SK-N-SH (cell line): Measurements from ENCODE around the gene ACRBP. TPM values are rescaled to one million over a fixed set of nuclear protein-coding genes. Genes with fewer than 3 reads are reported as not detected.
A peak's percentile ranks its signal among the peaks of the same experiment; 100 is the strongest.

Source experiments
- CTCF ChIA-PET: fragments of 300-600, 350-600 bp; formaldehyde crosslinking; extraction: SDS; loops from one replicate; lab custom pipeline; 2021; lab: Yijun Ruan, JAX
- POLR2A ChIA-PET: fragments of 350-600 bp; sonication (Branson Sonifier 250); formaldehyde crosslinking; extraction: SDS; loops from one replicate; lab custom pipeline; 2020; ENCODE audit warnings: antibody characterized with exemption, inconsistent platforms; lab: Yijun Ruan, JAX
- DNase-seq: peaks from one replicate; pipeline ENCODE4 v3.0.0; 2012
- H2AFZ ChIP-seq: fragments of 200-600 bp; sonication (generic); 2 replicates; pipeline ENCODE4 v1.8.1; 2016; ENCODE audit warnings: antibody characterized with exemption, mild to moderate bottlenecking, low read depth
- H3F3A ChIP-seq: fragments of 200-600 bp; sonication (generic); replicated peaks from 2 replicates; pipeline ENCODE3; 2016; ENCODE audit warnings: antibody characterized with exemption, mild to moderate bottlenecking; ENCODE audit not compliant: insufficient read depth
- H3K27ac ChIP-seq, 2 experiments: fragments of 200-500 bp in 1 of 2; fragments of 200-600 bp in 1 of 2; sonication (Bioruptor generic) in 1 of 2; sonication (generic), shearing (Covaris generic) in 1 of 2; 2 replicates each; pipeline versions ENCODE4 v1.5.1 to v1.6.1; 2014 to 2016; ENCODE audit warnings: low read depth in 2 of 2, inconsistent platforms in 1 of 2, low read length in 1 of 2, mild to moderate bottlenecking in 1 of 2, mixed read lengths in 1 of 2
- H3K27me3 ChIP-seq: fragments of 200-600 bp; sonication (generic), shearing (Covaris generic); 2 replicates; pipeline ENCODE4 v1.6.1; 2016; ENCODE audit warnings: mixed run types; ENCODE audit not compliant: insufficient read depth
- H3K36me3 ChIP-seq, 2 experiments: fragments of 200-500 bp in 1 of 2; fragments of 200-600 bp in 1 of 2; sonication (Bioruptor generic) in 1 of 2; sonication (generic) in 1 of 2; replicated peaks in 1 of 2; 2 replicates each; pipeline versions ENCODE3 to v1.5.1; 2014 to 2016; ENCODE audit warnings: low read length in 1 of 2, mild to moderate bottlenecking in 1 of 2; ENCODE audit not compliant: insufficient read depth in 2 of 2, control insufficient read depth in 1 of 2
- H3K4me1 ChIP-seq, 2 experiments: fragments of 200-500 bp in 1 of 2; fragments of 200-600 bp in 1 of 2; sonication (Bioruptor generic) in 1 of 2; sonication (generic), shearing (Covaris generic) in 1 of 2; 2 replicates each; pipeline versions ENCODE4 v1.5.1 to v1.6.1; 2014 to 2016; ENCODE audit warnings: low read depth in 1 of 2, low read length in 1 of 2, mixed run types in 1 of 2; ENCODE audit not compliant: insufficient read depth in 2 of 2, control insufficient read depth in 1 of 2
- H3K4me2 ChIP-seq: fragments of 200-600 bp; sonication (generic), shearing (Covaris generic); 2 replicates; pipeline ENCODE4 v1.6.1; 2017; ENCODE audit warnings: mixed run types
- H3K4me3 ChIP-seq, 2 experiments: fragments of 200-500 bp in 1 of 2; fragments of 200-600 bp in 1 of 2; sonication (Bioruptor generic) in 1 of 2; sonication (generic), shearing (Covaris generic) in 1 of 2; 2 replicates each; pipeline versions ENCODE4 v1.5.1 to v1.8.1; 2014 to 2016; ENCODE audit warnings: low read depth in 2 of 2, inconsistent platforms in 1 of 2, low read length in 1 of 2, mild to moderate bottlenecking in 1 of 2, mixed read lengths in 1 of 2, moderate library complexity in 1 of 2
- H3K79me2 ChIP-seq: fragments of 200-600 bp; sonication (generic); 2 replicates; pipeline ENCODE4 v1.8.1; 2017; ENCODE audit warnings: mild to moderate bottlenecking; ENCODE audit not compliant: insufficient read depth
- H3K9ac ChIP-seq: fragments of 200-600 bp; sonication (generic); 2 replicates; pipeline ENCODE4 v1.6.1; 2017; ENCODE audit warnings: mixed run types
- H3K9me2 ChIP-seq: fragments of 200-600 bp; sonication (generic); 2 replicates; pipeline ENCODE4 v1.6.1; 2017; ENCODE audit warnings: mixed run types
- H3K9me3 ChIP-seq: fragments of 200-600 bp; sonication (generic); 2 replicates; pipeline ENCODE4 v1.6.1; 2017; ENCODE audit warnings: mixed run types, mild to moderate bottlenecking, moderate library complexity
- H4K20me1 ChIP-seq: fragments of 200-600 bp; sonication (generic); 2 replicates; pipeline ENCODE4 v1.6.1; 2017; ENCODE audit warnings: mild to moderate bottlenecking, mixed run types; ENCODE audit not compliant: insufficient read depth
- ELF1 ChIP-seq: IDR thresholded peaks from 2 replicates; pipeline ENCODE4 v1.4.0; 2012
- EP300 ChIP-seq, 2 experiments: IDR thresholded peaks; 2 replicates each; pipeline versions ENCODE4 v1.4.0 to v1.6.1; 2012; ENCODE audit warnings: borderline replicate concordance in 1 of 2, low read depth in 1 of 2, low read length in 1 of 2
- EZH2phosphoT487 ChIP-seq: fragments of 200-600 bp; sonication (generic); IDR thresholded peaks from 2 replicates; pipeline ENCODE4 v1.6.1; 2017; ENCODE audit warnings: low read depth, mixed run types, mild to moderate bottlenecking, antibody characterized with exemption, moderate library complexity, borderline replicate concordance
- GABPA ChIP-seq: IDR thresholded peaks from 2 replicates; pipeline ENCODE4 v1.4.0; 2012; ENCODE audit warnings: low read depth, mild to moderate bottlenecking
- JUND ChIP-seq: IDR thresholded peaks from 2 replicates; pipeline ENCODE4 v1.4.0; 2012
- MXI1 ChIP-seq: IDR thresholded peaks from 2 replicates; pipeline ENCODE4 v1.6.1; 2012; ENCODE audit warnings: mild to moderate bottlenecking, low read depth, low read length, improper control_type of control experiment
- NRF1 ChIP-seq: IDR thresholded peaks from 2 replicates; pipeline ENCODE4 v1.6.1; 2012; ENCODE audit warnings: low read depth, mild to moderate bottlenecking, low read length
- RFX5 ChIP-seq: IDR thresholded peaks from 2 replicates; pipeline ENCODE4 v1.6.1; 2012; ENCODE audit warnings: mild to moderate bottlenecking, improper control_type of control experiment, low read length
- TCF12 ChIP-seq: IDR thresholded peaks from 2 replicates; pipeline ENCODE4 v1.4.0; 2012
- TEAD4 ChIP-seq: IDR thresholded peaks from 2 replicates; pipeline ENCODE4 v1.4.0; 2012; ENCODE audit warnings: mild to moderate bottlenecking, borderline replicate concordance; ENCODE audit not compliant: insufficient read depth
- WGBS: methylation state at CpG from one replicate; pipeline ENCODE4 v1.1.6; 2017; ENCODE audit warnings: low lambda C conversion rate; 5-methylcytosine and 5-hydroxymethylcytosine counted together
- polyA plus RNA-seq, 3 experiments: library from polyadenylated mRNA; depleted of rRNA; stranded (reverse); fragments of >200 nt; gene quantifications; 2 replicates each; pipeline ENCODE4 v1.2.3, GENCODE V29; 2012
- TF ChIP-seq, protein P1 (sequence below): IDR thresholded peaks from 2 replicates; pipeline ENCODE4 v1.4.0; 2012; ENCODE audit warnings: low read depth
- TF ChIP-seq, protein P2 (sequence below): IDR thresholded peaks from 2 replicates; pipeline ENCODE4 v1.4.0; 2012; ENCODE audit warnings: low read depth, borderline replicate concordance
- TF ChIP-seq, protein P3 (sequence below): fragments of 150-350 bp; IDR thresholded peaks from 2 replicates; pipeline ENCODE4 v1.6.1; 2017; ENCODE audit warnings: antibody characterized with exemption, low read length, low read depth, borderline replicate concordance

The ACRBP gene
- polyA plus RNA-seq, 1 of the 3 experiments (the other 2 are of a cell fraction) = 0.71 TPM

DNA sequence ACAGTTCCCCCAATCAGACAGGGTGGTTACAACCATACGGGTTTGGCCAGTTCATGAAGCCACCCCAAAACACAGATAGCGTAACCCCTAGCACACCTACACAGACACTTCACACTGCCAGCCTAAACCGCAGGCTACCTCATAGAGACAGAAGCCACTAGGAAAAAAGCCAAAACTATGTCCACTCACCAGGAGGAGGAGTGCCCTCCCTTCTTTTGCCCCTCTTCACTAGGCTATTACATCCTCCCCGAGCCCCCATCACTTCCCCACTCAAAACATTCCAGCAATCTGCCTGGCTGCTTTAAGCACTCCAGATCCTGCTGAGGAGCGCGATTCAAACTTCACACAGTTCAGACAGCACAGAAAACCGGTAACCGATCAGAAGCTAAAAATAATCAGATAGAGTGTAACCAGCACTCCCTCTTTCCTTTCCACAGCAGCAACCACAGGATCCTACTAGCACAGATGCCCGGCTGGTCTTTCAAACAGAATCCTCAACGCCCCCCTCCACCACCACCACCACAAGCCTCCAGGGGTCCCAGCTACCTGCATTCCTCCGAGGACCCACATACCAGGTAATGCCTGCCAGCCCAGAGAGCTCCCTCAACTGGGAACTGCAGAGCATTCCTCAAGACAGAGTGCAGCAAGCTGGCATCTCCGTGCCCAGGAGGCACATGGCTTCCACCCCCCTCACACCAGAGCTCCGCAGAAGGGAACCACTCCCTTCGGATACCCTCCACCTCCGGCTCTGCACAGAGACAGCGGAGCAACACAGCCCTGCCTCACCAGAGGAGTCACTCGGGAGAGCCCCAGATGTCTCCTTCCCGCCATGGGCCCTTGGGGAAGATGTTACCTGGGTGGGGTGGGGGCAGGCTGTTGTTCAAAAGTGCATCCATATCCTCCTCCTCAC lies 41.6 kb downstream of the ACRBP start:
- peak; percentile 45 for DNase-seq
- Histone ChIP-seq H3K27me3 (no peaks in the 10 kb centered on the region), H3K4me1 (peaks cover 26 to 41% of the 10 kb centered on the region in 2 experiments), H3K36me3 (peaks cover 32 to 38% of the 10 kb centered on the region in 2 experiments), H3K9me2 (no peaks in the 10 kb centered on the region), H3K27ac (peak overlapping the region; percentile 70 to 94; a peak in 2 of 4 replicates), H2AFZ (no peak overlapping the region), H3F3A (peaks cover 24% of the 10 kb centered on the region), H3K4me2 (peak overlapping the region; percentile 91), H4K20me1 (peaks cover 45% of the 10 kb centered on the region), H3K9me3 (no peaks in the 10 kb centered on the region), H3K79me2 (peaks cover 62% of the 10 kb centered on the region), H3K9ac (peak overlapping the region; percentile 78), H3K4me3 (peak overlapping the region; percentile 48 to 90)
- ChIA-PET CTCF (interaction anchor here (0.7 to 3.5 kb wide), 8 partner anchors 13 to 147 kb away, joined by 3 to 17 read pairs (median 3); partner anchors contain the start of gene MLF2), POLR2A (interaction anchor here (0.7 to 1.2 kb wide), 3 partner anchors 38 to 113 kb away, joined by 4 to 5 read pairs (median 4); partner anchors contain the start of genes MRPL51, NOP2 and ZNF384)
- TF ChIP-seq GABPA (no peak), MXI1 (peak; percentile 80)
- TF ChIP-seq, protein P1, sequence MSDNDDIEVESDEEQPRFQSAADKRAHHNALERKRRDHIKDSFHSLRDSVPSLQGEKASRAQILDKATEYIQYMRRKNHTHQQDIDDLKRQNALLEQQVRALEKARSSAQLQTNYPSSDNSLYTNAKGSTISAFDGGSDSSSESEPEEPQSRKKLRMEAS = peak; percentile 62; the same call in 1 of the 2 replicates
- 11% methylated on average over 17 of the region's 18 CpGs for WGBS

DNA sequence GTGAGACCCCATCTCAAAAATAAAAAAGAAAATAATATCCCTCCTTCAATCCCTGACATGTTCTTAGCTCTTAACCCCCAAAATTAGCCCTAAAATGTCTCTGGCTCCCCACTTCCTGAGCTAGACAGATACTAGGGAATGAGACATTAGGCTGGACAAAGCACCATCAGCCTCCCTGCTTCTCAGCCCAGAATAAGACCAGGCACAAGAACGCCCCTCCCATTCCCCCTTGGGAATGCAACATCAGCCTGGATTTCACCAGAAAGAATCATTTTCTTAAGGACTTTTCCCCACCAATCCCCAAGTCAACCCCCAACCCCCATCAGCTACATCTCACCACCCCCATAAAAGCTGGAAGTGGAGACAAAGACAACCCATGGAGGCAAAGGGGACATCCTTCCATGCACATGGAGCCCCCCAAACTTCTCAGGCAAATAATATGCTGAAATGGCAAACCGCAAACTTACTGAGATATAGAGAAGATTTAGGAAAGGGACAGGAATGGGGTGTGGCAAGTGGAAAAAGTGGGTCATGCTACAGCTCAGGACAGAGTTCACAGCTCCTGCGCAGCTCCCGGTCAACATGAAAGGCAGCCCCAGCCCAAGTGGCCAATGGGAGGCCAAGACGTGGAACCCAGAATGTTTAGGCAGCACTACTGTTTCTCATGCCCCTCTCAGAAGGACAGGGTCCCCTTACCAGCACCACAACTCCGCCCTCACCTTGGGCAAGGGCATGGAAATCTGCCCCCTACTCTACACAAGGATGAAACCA lies 42.8 kb downstream of the ACRBP start:
- H3K27me3 ChIP-seq = no peaks in the 10 kb centered on the region
- H3K27ac ChIP-seq = no peak overlapping the region
- H3K9me2 ChIP-seq = no peaks in the 10 kb centered on the region
- H3K9me3 ChIP-seq = no peaks in the 10 kb centered on the region
- no peak overlapping the region for H2AFZ ChIP-seq
- peaks cover 25% of the 10 kb centered on the region for H3F3A ChIP-seq
- peak overlapping the region; percentile 78 for H3K9ac ChIP-seq
- H3K4me2 ChIP-seq = peak overlapping the region; percentile 91
- CTCF ChIA-PET = interaction anchor here (0.6 to 3.5 kb wide), 11 partner anchors 16 to 206 kb away, joined by 3 to 17 read pairs (median 4); no protein-coding TSS in a partner anchor
- DNase-seq = no peak
- no peak for TF ChIP-seq RFX5
- TF ChIP-seq, protein P1 = no peak
- TF ChIP-seq EZH2phosphoT487 = no peak
- no peak for TF ChIP-seq JUND
- no peak for TF ChIP-seq EP300 (IDR thresholded peaks at IDR 0.05; ENCODE audit: borderline replicate concordance in 1 of 2, low read depth in 1 of 2, low read length in 1 of 2)
- no peak for TF ChIP-seq TEAD4
- TF ChIP-seq, protein P2, sequence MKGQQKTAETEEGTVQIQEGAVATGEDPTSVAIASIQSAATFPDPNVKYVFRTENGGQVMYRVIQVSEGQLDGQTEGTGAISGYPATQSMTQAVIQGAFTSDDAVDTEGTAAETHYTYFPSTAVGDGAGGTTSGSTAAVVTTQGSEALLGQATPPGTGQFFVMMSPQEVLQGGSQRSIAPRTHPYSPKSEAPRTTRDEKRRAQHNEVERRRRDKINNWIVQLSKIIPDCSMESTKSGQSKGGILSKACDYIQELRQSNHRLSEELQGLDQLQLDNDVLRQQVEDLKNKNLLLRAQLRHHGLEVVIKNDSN = no peak
- TF ChIP-seq, protein P3, sequence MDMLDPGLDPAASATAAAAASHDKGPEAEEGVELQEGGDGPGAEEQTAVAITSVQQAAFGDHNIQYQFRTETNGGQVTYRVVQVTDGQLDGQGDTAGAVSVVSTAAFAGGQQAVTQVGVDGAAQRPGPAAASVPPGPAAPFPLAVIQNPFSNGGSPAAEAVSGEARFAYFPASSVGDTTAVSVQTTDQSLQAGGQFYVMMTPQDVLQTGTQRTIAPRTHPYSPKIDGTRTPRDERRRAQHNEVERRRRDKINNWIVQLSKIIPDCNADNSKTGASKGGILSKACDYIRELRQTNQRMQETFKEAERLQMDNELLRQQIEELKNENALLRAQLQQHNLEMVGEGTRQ = no peak
- TF ChIP-seq TCF12 = no peak
- TF ChIP-seq NRF1 = no peak
- TF ChIP-seq ELF1 = no peak
- peaks cover 26 to 41% of the 10 kb centered on the region in 2 experiments for H3K4me1 ChIP-seq
- H3K79me2 ChIP-seq = peaks cover 74% of the 10 kb centered on the region
- POLR2A ChIA-PET = interaction anchor here (0.6 to 1.1 kb wide), 2 partner anchors 85 to 268 kb away, joined by 3 to 5 read pairs; partner anchors contain the start of genes SPSB2 and ZNF384
- H4K20me1 ChIP-seq = peaks cover 47% of the 10 kb centered on the region
- peak overlapping the region; percentile 48 to 90 for H3K4me3 ChIP-seq
- peaks cover 44 to 51% of the 10 kb centered on the region in 2 experiments for H3K36me3 ChIP-seq
- WGBS = 81% methylated on average over 5 of the region's 6 CpGs
